ENCODE results near the gene FIBP. TPM values are rescaled to one million over a fixed set of nuclear protein-coding genes. Genes with fewer than 3 reads are reported as not detected.

The FIBP gene
- total RNA-seq, 3 donors from 2014 or later: 72.8 to 86.1 (median 83.9) TPM

DNA sequence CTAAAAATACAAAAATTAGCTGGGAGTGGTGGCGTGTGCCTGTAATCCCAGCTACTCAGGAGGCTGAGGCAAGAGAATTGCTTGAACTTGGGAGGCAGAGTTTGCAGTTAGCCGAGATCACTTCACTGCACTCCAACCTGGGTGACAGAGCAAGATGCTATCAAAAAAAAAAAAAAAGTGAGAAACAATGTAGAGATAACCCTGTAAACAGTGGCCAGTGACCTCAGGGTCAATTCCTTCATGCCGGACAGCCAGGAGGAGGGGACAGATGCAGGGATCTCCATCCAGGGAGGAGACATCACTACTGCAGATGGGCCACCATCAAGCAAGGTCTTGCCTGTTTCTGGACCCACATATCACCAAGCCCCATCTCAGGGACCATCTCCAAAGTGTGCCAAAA, 40.5 kb downstream of the FIBP start:
- DNase-seq: no peak
- H3K4me3 Mint-ChIP-seq: no peak overlapping the region

GRCh38 chr11:65844231-65844872, 43.9 kb downstream of the FIBP start:
- no peaks in the 10 kb centered on the region for H3K4me1 Mint-ChIP-seq (ENCODE audit: low read depth)
- H3K27me3 Mint-ChIP-seq (ENCODE audit: low read depth): no peaks in the 10 kb centered on the region
- ATAC-seq: no peak

More for the DNA sequence above, 40.5 kb downstream of the FIBP start:
- Mint-ChIP-seq H3K9me3 (no peaks in the 10 kb centered on the region), H3K27me3 (ENCODE audit: low read depth) (no peaks in the 10 kb centered on the region), H3K4me1 (ENCODE audit: low read depth) (no peaks in the 10 kb centered on the region), H3K36me3 (ENCODE audit: insufficient read depth) (peaks cover 10% of the 10 kb centered on the region)
- no peak for ATAC-seq

GRCh38 chr11:65843811-65844210, 44.5 kb downstream of the FIBP start:
- H3K9me3 Mint-ChIP-seq: no peaks in the 10 kb centered on the region
- ATAC-seq (no peak), DNase-seq (no peak)
- H3K4me1 Mint-ChIP-seq (ENCODE audit: low read depth): no peaks in the 10 kb centered on the region
- no peaks in the 10 kb centered on the region for H3K36me3 Mint-ChIP-seq (ENCODE audit: insufficient read depth)
- no peak overlapping the region for H3K4me3 Mint-ChIP-seq
- H3K27me3 Mint-ChIP-seq (ENCODE audit: low read depth): no peaks in the 10 kb centered on the region

More at GRCh38 chr11:65844231-65844872, 43.9 kb downstream of the FIBP start:
- Mint-ChIP-seq H3K9me3 (no peaks in the 10 kb centered on the region), H3K36me3 (ENCODE audit: insufficient read depth) (no peaks in the 10 kb centered on the region), H3K4me3 (no peak overlapping the region)
- no peak for DNase-seq

DNA sequence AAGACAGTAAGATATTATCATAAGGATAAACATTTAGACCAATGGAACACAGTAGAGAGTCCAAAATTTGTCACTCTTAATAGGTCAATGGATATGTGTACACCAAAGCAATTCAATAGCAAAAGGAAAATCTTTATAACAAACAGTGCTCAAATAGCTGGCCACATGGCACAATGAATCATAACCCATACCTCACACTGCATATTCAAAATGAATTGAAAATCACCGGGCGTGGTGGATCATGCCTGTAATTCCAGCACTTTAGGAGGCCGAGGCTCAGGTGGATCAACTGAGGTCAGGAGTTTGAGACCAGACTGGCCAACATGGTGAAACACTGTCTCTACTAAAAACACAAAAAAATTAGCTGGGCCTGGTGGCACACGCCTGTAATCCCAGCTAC, 46.1 kb downstream of the FIBP start:
- DNase-seq: no peak
- H3K9me3 Mint-ChIP-seq: no peaks in the 10 kb centered on the region
- H3K36me3 Mint-ChIP-seq (ENCODE audit: insufficient read depth): no peaks in the 10 kb centered on the region
- no peaks in the 10 kb centered on the region for H3K4me1 Mint-ChIP-seq (ENCODE audit: low read depth)
- no peak overlapping the region for H3K4me3 Mint-ChIP-seq
- H3K27me3 Mint-ChIP-seq (ENCODE audit: low read depth): no peaks in the 10 kb centered on the region
- no peak for ATAC-seq

- no peak for ATAC-seq
- H3K9me3 Mint-ChIP-seq: no peaks in the 10 kb centered on the region
- H3K36me3 Mint-ChIP-seq (ENCODE audit: insufficient read depth): no peaks in the 10 kb centered on the region
- no peak overlapping the region for H3K4me3 Mint-ChIP-seq
- H3K27me3 Mint-ChIP-seq (ENCODE audit: low read depth): no peaks in the 10 kb centered on the region
- no peak for DNase-seq
- peaks cover 18% of the 10 kb centered on the region for H3K4me1 Mint-ChIP-seq (ENCODE audit: low read depth)
These were observed 54.1 kb downstream of the FIBP start for GRCh38 chr11:65834202-65834601.

Other genes starting within 250 kb of the FIBP start
- gene RELA, start 225.6 kb downstream of the FIBP start, total RNA-seq: 100 to 1,000 TPM; 108 to 118 (median 111) TPM
- 10 to 100 TPM; 81.7 to 96.5 (median 85.1) TPM for gene KAT5, start 176.2 kb downstream of the FIBP start, total RNA-seq
- gene RNASEH2C, start 167.7 kb downstream of the FIBP start, total RNA-seq: 100 to 1,000 TPM in 2 of 3 donors, 10 to 100 TPM in 1; 95.6 to 122 (median 115) TPM
- gene AP5B1, start 107.5 kb downstream of the FIBP start, total RNA-seq: 10 to 100 TPM; 17.3 to 19.4 (median 17.4) TPM
- under 1 TPM in 2 of 3 donors, not detected in 1; 0.05 TPM for gene OVOL1, start 101.4 kb downstream of the FIBP start, total RNA-seq
- gene SNX32, start 54.5 kb downstream of the FIBP start, total RNA-seq: 1 to 10 TPM in 1 of 3 donors, under 1 TPM in 2; 0.52 to 1.4 (median 0.56) TPM
- 1,000 to 10,000 TPM in 1 of 3 donors, 100 to 1,000 TPM in 2; 944 to 1,135 (median 977) TPM for gene CFL1, start 30.3 kb downstream of the FIBP start, total RNA-seq
- gene MUS81, start 28.0 kb downstream of the FIBP start, total RNA-seq: 10 to 100 TPM; 60.8 to 72.9 (median 60.8) TPM
- gene EFEMP2, start 15.7 kb downstream of the FIBP start, total RNA-seq: 1 to 10 TPM; 1.0 to 2.9 (median 2.0) TPM
- gene CTSW, start 8.6 kb downstream of the FIBP start, total RNA-seq: 10 to 100 TPM in 2 of 3 donors, 1 to 10 TPM in 1; 8.4 to 12.3 (median 11.2) TPM
- 100 to 1,000 TPM in 1 of 3 donors, 10 to 100 TPM in 2; 77.8 to 116 (median 95.6) TPM for gene CCDC85B, start 2.2 kb upstream of the FIBP start, total RNA-seq
- 10 to 100 TPM; 75.6 to 77.2 (median 76.9) TPM for gene FOSL1, start 11.9 kb upstream of the FIBP start, total RNA-seq
- gene C11orf68, start 30.6 kb upstream of the FIBP start, total RNA-seq: 10 to 100 TPM; 13.9 to 15.4 (median 14.0) TPM
- gene DRAP1, start 31.0 kb upstream of the FIBP start, total RNA-seq: 100 to 1,000 TPM in 2 of 3 donors, 10 to 100 TPM in 1; 96.1 to 118 (median 106) TPM
- not detected for gene TSGA10IP, start 57.0 kb upstream of the FIBP start, total RNA-seq
- 100 to 1,000 TPM in 2 of 3 donors, 10 to 100 TPM in 1; 90.8 to 105 (median 100) TPM for gene SART1, start 73.3 kb upstream of the FIBP start, total RNA-seq
- gene EIF1AD, start 113.7 kb upstream of the FIBP start, total RNA-seq: 10 to 100 TPM; 71.4 to 76.9 (median 76.0) TPM
- gene BANF1, start 114.0 kb upstream of the FIBP start, total RNA-seq: 100 to 1,000 TPM; 286 to 337 (median 326) TPM
- 1 to 10 TPM in 1 of 3 donors, under 1 TPM in 2; 0.38 to 1.0 (median 0.45) TPM for gene CST6, start 123.5 kb upstream of the FIBP start, total RNA-seq
- not detected for gene CATSPER1, start 138.0 kb upstream of the FIBP start, total RNA-seq
- gene GAL3ST3, start 160.7 kb upstream of the FIBP start, total RNA-seq: not detected
- gene SF3B2, start 163.9 kb upstream of the FIBP start, total RNA-seq: 100 to 1,000 TPM; 368 to 384 (median 376) TPM
- gene PACS1, start 181.8 kb upstream of the FIBP start, total RNA-seq: 10 to 100 TPM; 43.4 to 46.3 (median 44.8) TPM